GM12891 (cell line): ENCODE measurements around the gene SNAI3.

ENCODE experiments used
- POLR2A ChIP-seq: IDR thresholded peaks from 2 replicates; pipeline ENCODE4 v1.6.1; 2011; ENCODE audit warnings: low read depth, low read length, control low read depth
- POLR2AphosphoS5 ChIP-seq: IDR thresholded peaks from 2 replicates; pipeline ENCODE4 v1.6.1; 2011; ENCODE audit warnings: low read depth, low read length, control low read depth
- SPI1 ChIP-seq: IDR thresholded peaks from 2 replicates; pipeline ENCODE4 v1.6.1; 2011; ENCODE audit warnings: low read depth, low read length, control low read depth
- TAF1 ChIP-seq: IDR thresholded peaks from 2 replicates; pipeline ENCODE4 v1.6.1; 2011; ENCODE audit warnings: low read depth, low read length, control low read depth

DNA sequence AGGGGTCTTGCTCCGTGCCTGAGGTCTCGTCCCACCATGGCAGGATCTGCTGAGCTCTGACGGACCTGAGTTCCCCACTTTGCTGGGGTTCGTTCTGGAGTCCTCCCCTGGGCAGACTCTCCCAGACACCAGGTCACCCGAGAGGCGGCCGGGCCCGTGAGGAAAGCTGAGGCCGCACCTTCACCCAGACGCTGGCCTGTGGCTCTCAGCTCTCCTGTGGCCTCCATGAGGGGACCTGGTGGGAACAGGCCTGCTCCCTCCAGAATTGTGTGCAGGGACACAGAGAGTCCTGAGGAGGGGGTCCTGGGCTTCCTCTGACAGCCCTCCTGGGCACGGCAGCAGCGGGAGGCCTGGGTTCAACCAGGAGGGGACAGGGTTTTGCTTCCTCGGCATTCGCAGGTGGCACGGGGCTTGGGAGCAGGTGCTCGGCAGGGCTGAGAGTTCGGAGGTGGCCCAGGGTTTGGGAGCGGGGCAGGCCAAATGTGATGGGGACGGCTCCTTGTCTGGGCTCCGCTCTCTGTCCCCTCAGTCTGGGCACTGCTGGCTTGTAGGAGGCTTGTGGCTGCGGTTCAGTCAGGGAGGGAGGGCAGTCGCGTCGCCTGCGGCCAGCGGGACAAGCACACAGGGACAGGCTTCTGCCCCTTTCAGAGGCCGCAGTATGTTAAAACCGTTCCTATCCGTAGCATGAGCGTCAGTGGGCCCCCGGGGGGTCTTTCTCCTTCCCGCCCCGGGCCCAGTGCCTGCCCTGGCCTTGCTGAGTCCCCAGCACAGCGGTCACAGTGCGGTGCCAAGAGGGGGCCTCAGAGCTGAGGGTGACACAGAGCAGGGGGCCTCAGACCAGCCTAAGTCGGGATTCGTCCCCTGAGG is 8.1 kb upstream of the SNAI3 start:
- TF ChIP-seq POLR2AphosphoS5, result no peak
- TF ChIP-seq POLR2A, result no peak
- no peak for TF ChIP-seq TAF1
- TF ChIP-seq SPI1, result no peak
